ENCODE data around the gene KRTAP3-1.

- TF ChIP-seq, protein P1, sequence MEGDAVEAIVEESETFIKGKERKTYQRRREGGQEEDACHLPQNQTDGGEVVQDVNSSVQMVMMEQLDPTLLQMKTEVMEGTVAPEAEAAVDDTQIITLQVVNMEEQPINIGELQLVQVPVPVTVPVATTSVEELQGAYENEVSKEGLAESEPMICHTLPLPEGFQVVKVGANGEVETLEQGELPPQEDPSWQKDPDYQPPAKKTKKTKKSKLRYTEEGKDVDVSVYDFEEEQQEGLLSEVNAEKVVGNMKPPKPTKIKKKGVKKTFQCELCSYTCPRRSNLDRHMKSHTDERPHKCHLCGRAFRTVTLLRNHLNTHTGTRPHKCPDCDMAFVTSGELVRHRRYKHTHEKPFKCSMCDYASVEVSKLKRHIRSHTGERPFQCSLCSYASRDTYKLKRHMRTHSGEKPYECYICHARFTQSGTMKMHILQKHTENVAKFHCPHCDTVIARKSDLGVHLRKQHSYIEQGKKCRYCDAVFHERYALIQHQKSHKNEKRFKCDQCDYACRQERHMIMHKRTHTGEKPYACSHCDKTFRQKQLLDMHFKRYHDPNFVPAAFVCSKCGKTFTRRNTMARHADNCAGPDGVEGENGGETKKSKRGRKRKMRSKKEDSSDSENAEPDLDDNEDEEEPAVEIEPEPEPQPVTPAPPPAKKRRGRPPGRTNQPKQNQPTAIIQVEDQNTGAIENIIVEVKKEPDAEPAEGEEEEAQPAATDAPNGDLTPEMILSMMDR (IDR thresholded peaks at IDR 0.05), result no peak
- no peak for TF ChIP-seq POLR2AphosphoS5 (IDR thresholded peaks at IDR 0.05)
Observed at GRCh38 chr17:40975516-40975915, 33.4 kb downstream of the KRTAP3-1 start.

Measured in sigmoid colon (tissue), 4 donors.